Neural cell (in vitro differentiated cells): Measurements from ENCODE around the gene LY6G5B.

Source experiments
- CTCF ChIP-seq: fragments of 450-650 bp; IDR thresholded peaks from 2 replicates; pipeline ENCODE4 v1.5.1; 2014; ENCODE audit warnings: antibody characterized with exemption, mild to moderate bottlenecking, moderate library complexity; ENCODE audit not compliant: poor library complexity, severe bottlenecking
- EZH2 ChIP-seq: fragments of 200-600, 300-800 bp; shearing (Covaris generic), sonication (generic); IDR thresholded peaks from 2 replicates; pipeline ENCODE4 v1.6.1; 2014; ENCODE audit warnings: antibody characterized with exemption, low read length, borderline replicate concordance, mild to moderate bottlenecking; ENCODE audit not compliant: insufficient read depth, poor library complexity, severe bottlenecking

GRCh38 chr6:31657406-31658157 lies 12.2 kb upstream of the LY6G5B start:
- TF ChIP-seq CTCF = no peak
- TF ChIP-seq EZH2 = no peak
